B cell (primary cell): ENCODE measurements around the gene CD109. TPM values are rescaled to one million over a fixed set of nuclear protein-coding genes. Genes with fewer than 3 reads are reported as not detected.

Experiments used
- ATAC-seq: fragments of 200-7000 bp; cut with Tn5 transposase; one replicate; pipeline ENCODE4 v1.10.0; 2021; ENCODE audit warnings: low read depth, mild to moderate bottlenecking, moderate number of reproducible peaks, moderate library complexity
- CTCF ChIA-PET: fragments of 350-600 bp; sonication (Branson Sonifier 250); formaldehyde crosslinking; loops from one replicate; lab custom pipeline; 2021; ENCODE audit warnings: antibody characterized with exemption, inconsistent platforms; lab: Charles Lee
- POLR2A ChIA-PET: fragments of 350-600 bp; sonication (Branson Sonifier 250); formaldehyde crosslinking; loops from one replicate; lab custom pipeline; 2021; ENCODE audit warnings: antibody characterized with exemption; lab: Charles Lee
- DNase-seq: peaks from one replicate; pipeline ENCODE4 v3.0.0; 2013
- H2AFZ ChIP-seq: 2 replicates; pipeline ENCODE4 v1.6.1; 2012; ENCODE audit warnings: mild to moderate bottlenecking, low read depth, low read length; ENCODE audit not compliant: insufficient read depth, poor library complexity, severe bottlenecking
- H3K27ac ChIP-seq, 2 donors: 1 replicate in 1 of 2; 2 replicates in 1 of 2; pipeline ENCODE4 v1.5.1; 2012 to 2013; ENCODE audit warnings: low read length in 2 of 2, mild to moderate bottlenecking in 2 of 2, moderate library complexity in 1 of 2
- H3K27me3 ChIP-seq, 4 experiments: fragments of 200-600 bp in 1 of 4; sonication (generic) in 1 of 4; replicated peaks in 1 of 4; 1 replicate in 2 of 4; 2 replicates in 2 of 4; pipeline versions ENCODE4 v1.6.1 to v1.7.0; 2013 to 2016; ENCODE audit warnings: low read length in 3 of 4, mild to moderate bottlenecking in 2 of 4, mixed read lengths in 1 of 4, moderate library complexity in 1 of 4; ENCODE audit not compliant: insufficient read depth in 4 of 4, control insufficient read depth in 3 of 4; ENCODE audit errors: control extremely low read depth in 1 of 4
- H3K36me3 ChIP-seq, 2 experiments: replicated peaks in 1 of 2; 1 replicate in 1 of 2; 2 replicates in 1 of 2; pipeline versions ENCODE4 v1.6.1 to v1.7.1; 2013; ENCODE audit warnings: low read length in 1 of 2; ENCODE audit not compliant: insufficient read depth in 2 of 2, control insufficient read depth in 1 of 2; ENCODE audit errors: control extremely low read depth in 1 of 2, extremely low read depth in 1 of 2
- H3K4me1 ChIP-seq, 2 donors: fragments of 200-600 bp in 1 of 2; sonication (generic) in 1 of 2; 1 replicate in 1 of 2; 2 replicates in 1 of 2; pipeline versions ENCODE4 v1.5.1 to v1.6.1; 2013 to 2017; ENCODE audit warnings: low read length in 2 of 2; ENCODE audit not compliant: control insufficient read depth in 2 of 2, insufficient read depth in 2 of 2
- H3K4me2 ChIP-seq: replicated peaks from 2 replicates; pipeline ENCODE3; 2012; ENCODE audit warnings: mild to moderate bottlenecking, low read depth, low read length; ENCODE audit not compliant: poor library complexity, severe bottlenecking
- H3K4me3 ChIP-seq, 5 experiments: fragments of 200-600 bp in 1 of 5; sonication (generic) in 1 of 5; 1 replicate in 3 of 5; 2 replicates in 2 of 5; pipeline versions ENCODE4 v1.5.1 to v1.7.0; 2011 to 2016; ENCODE audit warnings: low read length in 4 of 5, mild to moderate bottlenecking in 4 of 5, low read depth in 2 of 5, control low read depth in 1 of 5, moderate library complexity in 1 of 5; ENCODE audit not compliant: insufficient read depth in 1 of 5; ENCODE audit errors: control extremely low read depth in 1 of 5, extremely low read depth in 1 of 5
- H3K79me2 ChIP-seq: fragments of 200-600 bp; sonication (generic); one replicate; pipeline ENCODE4 v1.6.0; 2016; ENCODE audit warnings: low read length; ENCODE audit not compliant: control insufficient read depth, insufficient read depth
- H3K9ac ChIP-seq: fragments of 200-600 bp; sonication (generic); 2 replicates; pipeline ENCODE4 v1.6.1; 2017; ENCODE audit warnings: mild to moderate bottlenecking, low read length, moderate library complexity
- H3K9me3 ChIP-seq, 3 donors: one replicate each; pipeline versions ENCODE4 v1.6.1 to v1.7.1; 2013; ENCODE audit warnings: low read length in 2 of 3; ENCODE audit not compliant: control insufficient read depth in 2 of 3, insufficient read depth in 1 of 3; ENCODE audit errors: control extremely low read depth in 1 of 3
- H4K20me1 ChIP-seq: 2 replicates; pipeline ENCODE4 v1.6.0; 2012; ENCODE audit warnings: mild to moderate bottlenecking, low read length; ENCODE audit not compliant: insufficient read depth, control insufficient read depth, poor library complexity, severe bottlenecking
- H3K27ac Mint-ChIP-seq: one replicate; pipeline ENCODE4 v1.8.0; 2021; ENCODE audit warnings: mixed read lengths
- H3K27me3 Mint-ChIP-seq: one replicate; pipeline ENCODE4 v1.8.0; 2021; ENCODE audit warnings: mixed read lengths
- H3K4me1 Mint-ChIP-seq: one replicate; pipeline ENCODE4 v1.8.0; 2021; ENCODE audit warnings: mixed read lengths
- H3K4me3 Mint-ChIP-seq: one replicate; pipeline ENCODE4 v1.8.0; 2021; ENCODE audit warnings: mixed read lengths
- H3K9me3 Mint-ChIP-seq: one replicate; pipeline ENCODE4 v1.8.0; 2022; ENCODE audit warnings: mixed read lengths; ENCODE audit not compliant: insufficient read depth
- EZH2 ChIP-seq: IDR thresholded peaks from 2 replicates; pipeline ENCODE4 v1.6.1; 2012; ENCODE audit warnings: borderline replicate concordance, low read depth, mild to moderate bottlenecking, moderate library complexity, low read length; ENCODE audit not compliant: insufficient read depth, poor library complexity, severe bottlenecking
- WGBS: methylation state at CpG from one replicate; pipeline ENCODE4 v1.1.5; 2013; ENCODE audit warnings: missing lambda C conversion rate; ENCODE audit not compliant: insufficient coverage; 5-methylcytosine and 5-hydroxymethylcytosine counted together
- intact Hi-C: fragments of 100-400 bp; cut with micrococcal nuclease; formaldehyde crosslinking; loops from one replicate; pipeline ENCODE4 v1.10.0; 2022
- polyA plus RNA-seq: library from polyadenylated mRNA; depleted of rRNA; stranded (reverse); fragments of >200 nt; gene quantifications from 2 replicates; pipeline ENCODE4 v1.2.3, GENCODE V29; 2012
- total RNA-seq, 2 donors: library from RNA; stranded (reverse); fragments of 120-200 nt in 1 of 2; gene quantifications; 1 replicate in 1 of 2; 2 replicates in 1 of 2; pipeline versions ENCODE4 v1.2.3 to v1.2.4, GENCODE V29; 2013 to 2022
- TF ChIP-seq, protein P1 (sequence below): fragments of 200-600 bp; IDR thresholded peaks from one replicate; pipeline ENCODE4 v1.8.0; 2022; ENCODE audit warnings: antibody characterized with exemption, mild to moderate bottlenecking

The CD109 gene
- total and polyA plus RNA-seq, 2 donors (not counting 1 experiment from before 2014, with no cell fraction given), result 0.15 TPM; not detected in 1

DNA sequence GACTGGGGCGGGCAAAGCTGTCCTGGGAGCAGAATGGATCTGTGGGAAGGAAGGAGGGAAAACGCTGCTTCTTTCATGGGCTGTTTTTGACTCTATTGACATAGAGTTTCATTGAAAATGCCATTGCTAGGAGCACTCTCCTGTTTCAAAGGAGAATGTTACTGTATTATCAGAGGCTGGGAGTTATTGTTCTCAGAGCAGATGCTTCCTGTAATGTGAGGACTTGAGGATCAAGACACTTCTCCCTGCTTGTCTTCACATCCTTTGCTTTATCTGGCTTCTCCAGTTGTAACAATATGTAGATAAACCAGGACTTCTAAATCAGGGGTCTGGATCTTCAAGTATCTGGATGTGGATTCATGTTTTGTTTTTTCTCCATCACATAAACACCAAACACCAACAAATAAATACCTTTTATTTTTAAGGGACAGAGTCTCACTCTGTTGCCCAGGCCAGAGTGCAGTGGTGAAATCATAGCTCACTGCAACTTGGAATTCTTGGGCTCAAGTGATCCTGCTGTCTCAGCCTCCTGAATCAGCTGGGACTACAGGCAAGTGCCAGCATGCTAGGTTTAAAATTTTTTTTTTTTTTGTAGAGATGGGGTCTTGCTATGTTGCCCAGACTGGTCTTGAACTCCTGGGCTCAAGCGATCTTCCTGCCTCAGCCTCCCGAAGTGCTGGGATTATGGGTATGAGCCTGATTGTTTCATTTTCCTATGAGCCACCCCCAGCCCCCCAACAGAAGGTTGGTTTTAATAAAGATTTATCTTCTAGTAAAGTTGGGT lies 3.9 kb downstream of the CD109 start:
- Histone ChIP-seq H3K27ac (no peak overlapping the region), H3K27me3 (peaks cover 0 to 11% (median 8%) of the 10 kb centered on the region in 4 experiments), H3K4me3 (no peak overlapping the region), H3K4me1 (peaks cover 13 to 14% of the 10 kb centered on the region in 2 donors), H3K9me3 (no peaks in the 10 kb centered on the region), H3K4me2 (no peak overlapping the region), H4K20me1 (no peaks in the 10 kb centered on the region), H3K9ac (no peak overlapping the region), H3K36me3 (no peaks in the 10 kb centered on the region), H3K79me2 (no peaks in the 10 kb centered on the region), H2AFZ (no peak overlapping the region)
- POLR2A ChIA-PET, result no interaction called here
- no peak for TF ChIP-seq EZH2
- TF ChIP-seq, protein P1, sequence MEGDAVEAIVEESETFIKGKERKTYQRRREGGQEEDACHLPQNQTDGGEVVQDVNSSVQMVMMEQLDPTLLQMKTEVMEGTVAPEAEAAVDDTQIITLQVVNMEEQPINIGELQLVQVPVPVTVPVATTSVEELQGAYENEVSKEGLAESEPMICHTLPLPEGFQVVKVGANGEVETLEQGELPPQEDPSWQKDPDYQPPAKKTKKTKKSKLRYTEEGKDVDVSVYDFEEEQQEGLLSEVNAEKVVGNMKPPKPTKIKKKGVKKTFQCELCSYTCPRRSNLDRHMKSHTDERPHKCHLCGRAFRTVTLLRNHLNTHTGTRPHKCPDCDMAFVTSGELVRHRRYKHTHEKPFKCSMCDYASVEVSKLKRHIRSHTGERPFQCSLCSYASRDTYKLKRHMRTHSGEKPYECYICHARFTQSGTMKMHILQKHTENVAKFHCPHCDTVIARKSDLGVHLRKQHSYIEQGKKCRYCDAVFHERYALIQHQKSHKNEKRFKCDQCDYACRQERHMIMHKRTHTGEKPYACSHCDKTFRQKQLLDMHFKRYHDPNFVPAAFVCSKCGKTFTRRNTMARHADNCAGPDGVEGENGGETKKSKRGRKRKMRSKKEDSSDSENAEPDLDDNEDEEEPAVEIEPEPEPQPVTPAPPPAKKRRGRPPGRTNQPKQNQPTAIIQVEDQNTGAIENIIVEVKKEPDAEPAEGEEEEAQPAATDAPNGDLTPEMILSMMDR, result no peak
- Mint-ChIP-seq H3K27ac (no peak overlapping the region), H3K4me1 (peaks cover 19% of the 10 kb centered on the region), H3K4me3 (no peak overlapping the region), H3K9me3 (no peaks in the 10 kb centered on the region), H3K27me3 (peaks cover 57% of the 10 kb centered on the region)
- ATAC-seq (no peak), DNase-seq (no peak)
- CTCF ChIA-PET, result interaction anchor here (0.7 kb wide), 1 partner anchor 30 kb away, joined by 3 read pairs; no protein-coding TSS in a partner anchor
- intact Hi-C loops, result no loop called here
- WGBS, result 55% methylated on average over 2 of the region's 4 CpGs

DNA sequence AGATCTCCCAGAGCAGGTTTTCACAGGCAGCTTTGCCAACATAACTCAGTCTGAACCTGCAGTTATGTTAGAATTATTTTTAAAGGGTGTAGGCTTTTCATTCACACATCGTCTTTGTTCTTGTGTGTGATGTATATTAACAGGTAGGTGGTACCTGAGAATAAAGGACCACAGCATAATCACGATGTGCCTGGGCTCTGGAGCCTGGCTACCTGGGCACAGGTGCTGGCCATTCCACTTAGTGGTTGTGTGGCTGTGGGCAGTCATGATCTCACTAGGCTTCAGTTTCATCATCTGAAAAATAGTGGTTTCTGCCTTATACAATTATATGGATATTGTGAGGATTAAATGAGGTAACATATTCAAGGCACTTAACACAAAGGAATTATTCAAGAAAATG lies 6.4 kb downstream of the CD109 start:
- H3K27me3 Mint-ChIP-seq, result peaks cover 34% of the 10 kb centered on the region
- TF ChIP-seq EZH2, result no peak
- TF ChIP-seq, protein P1, result no peak

More for the DNA sequence above, 6.4 kb downstream of the CD109 start:
- DNase-seq (no peak), ATAC-seq (no peak)
- Histone ChIP-seq H3K27me3 (peaks cover 0 to 4% (median 0%) of the 10 kb centered on the region in 4 experiments), H3K9me3 (no peaks in the 10 kb centered on the region), H4K20me1 (no peaks in the 10 kb centered on the region), H3K79me2 (no peaks in the 10 kb centered on the region), H2AFZ (no peak overlapping the region), H3K9ac (no peak overlapping the region), H3K36me3 (no peaks in the 10 kb centered on the region), H3K27ac (no peak overlapping the region), H3K4me3 (no peak overlapping the region), H3K4me2 (no peak overlapping the region), H3K4me1 (no peaks in the 10 kb centered on the region)
- intact Hi-C loops, result no loop called here
- POLR2A ChIA-PET, result no interaction called here
- Mint-ChIP-seq H3K4me3 (no peak overlapping the region), H3K9me3 (no peaks in the 10 kb centered on the region), H3K4me1 (no peaks in the 10 kb centered on the region), H3K27ac (no peak overlapping the region)
- WGBS, result 100% methylated on average over 1 of the region's 2 CpGs
- CTCF ChIA-PET, result no interaction called here
